ENCODE results near the gene TTN. TPM values are rescaled to one million over a fixed set of nuclear protein-coding genes. Genes with fewer than 3 reads are reported as not detected.

The TTN gene
- total RNA-seq, 4 donors from 2014 or later: 1.8 to 10.0 (median 7.2) TPM

- Histone ChIP-seq H3K36me3 (no peaks in the 10 kb centered on the region), H3K27ac (no peak overlapping the region), H3K4me3 (no peak overlapping the region), H3K27me3 (no peaks in the 10 kb centered on the region), H3K4me1 (no peaks in the 10 kb centered on the region), H3K9me3 (no peaks in the 10 kb centered on the region)
- TF ChIP-seq CTCF (IDR thresholded peaks at IDR 0.05) (no peak), POLR2A (IDR thresholded peaks at IDR 0.05) (no peak)
- intact Hi-C loops (cut with DNase I; ENCODE audit: low total_unique reads): no loop called here
- DNase-seq: no peak
These were observed 19.3 kb downstream of the TTN start for GRCh38 chr2:178787934-178788333.

- DNase-seq: no peak
- Histone ChIP-seq H3K36me3 (no peaks in the 10 kb centered on the region), H3K4me3 (no peak overlapping the region), H3K9me3 (no peaks in the 10 kb centered on the region), H3K27me3 (no peaks in the 10 kb centered on the region), H3K4me1 (no peaks in the 10 kb centered on the region), H3K27ac (no peak overlapping the region)
- intact Hi-C loops (cut with DNase I; ENCODE audit: low total_unique reads): no loop called here
- TF ChIP-seq CTCF (IDR thresholded peaks at IDR 0.05) (no peak), POLR2A (IDR thresholded peaks at IDR 0.05) (no peak)
These were observed 20.1 kb downstream of the TTN start for GRCh38 chr2:178787155-178787554.

- intact Hi-C loops (cut with DNase I; ENCODE audit: low total_unique reads): no loop called here
- no peaks in the 10 kb centered on the region for H3K36me3 ChIP-seq
- DNase-seq: no peak
These were observed 23.3 kb downstream of the TTN start for GRCh38 chr2:178783889-178784288.

GRCh38 chr2:178782236-178782635, 25.0 kb downstream of the TTN start:
- Histone ChIP-seq H3K27ac (no peak overlapping the region), H3K27me3 (no peaks in the 10 kb centered on the region), H3K9me3 (no peaks in the 10 kb centered on the region), H3K4me3 (no peak overlapping the region), H3K4me1 (no peaks in the 10 kb centered on the region), H3K36me3 (no peaks in the 10 kb centered on the region)
- intact Hi-C loops (cut with DNase I; ENCODE audit: low total_unique reads): no loop called here
- TF ChIP-seq POLR2A (IDR thresholded peaks at IDR 0.05): no peak
- TF ChIP-seq CTCF (IDR thresholded peaks at IDR 0.05): no peak
- no peak for DNase-seq

More at GRCh38 chr2:178783889-178784288, 23.3 kb downstream of the TTN start:
- H3K9me3 ChIP-seq: no peaks in the 10 kb centered on the region
- TF ChIP-seq POLR2A (IDR thresholded peaks at IDR 0.05): no peak
- TF ChIP-seq CTCF (IDR thresholded peaks at IDR 0.05): no peak
- no peaks in the 10 kb centered on the region for H3K4me1 ChIP-seq
- no peak overlapping the region for H3K27ac ChIP-seq
- H3K4me3 ChIP-seq: no peak overlapping the region
- no peaks in the 10 kb centered on the region for H3K27me3 ChIP-seq

- no peak overlapping the region for H3K4me3 ChIP-seq
- no peaks in the 10 kb centered on the region for H3K27me3 ChIP-seq
- no peak for TF ChIP-seq POLR2A (IDR thresholded peaks at IDR 0.05)
- no peak for TF ChIP-seq CTCF (IDR thresholded peaks at IDR 0.05)
- no peak overlapping the region for H3K27ac ChIP-seq
- no peaks in the 10 kb centered on the region for H3K9me3 ChIP-seq
- no peak for DNase-seq
- intact Hi-C loops (cut with DNase I; ENCODE audit: low total_unique reads): no loop called here
- H3K4me1 ChIP-seq: no peaks in the 10 kb centered on the region
- H3K36me3 ChIP-seq: no peaks in the 10 kb centered on the region
These were observed 29.6 kb downstream of the TTN start for GRCh38 chr2:178777577-178777976.

Data from uterus (tissue), 4 donors.